Adipocyte (in vitro differentiated cells): ENCODE data around the gene STK16.
"Not testable (repeated sequence)": the region's sequence is repeated elsewhere in the genome, so short reads cannot be mapped to it uniquely, and the experiment has no call there.

Source experiments
- DNase-seq: peaks from one replicate; pipeline ENCODE4 v3.0.0-alpha.2; 2015; ENCODE audit warnings: low read depth
- H3K27me3 ChIP-seq: replicated peaks from 2 replicates; pipeline ENCODE4 v1.7.0; 2013; ENCODE audit warnings: mild to moderate bottlenecking, low read length, moderate library complexity; ENCODE audit not compliant: control insufficient read depth, insufficient read depth
- H3K36me3 ChIP-seq: 2 replicates; pipeline ENCODE4 v1.7.0; 2013; ENCODE audit warnings: low read length, mild to moderate bottlenecking, moderate library complexity; ENCODE audit not compliant: control insufficient read depth, insufficient read depth, severe bottlenecking
- H3K4me1 ChIP-seq: 2 replicates; pipeline ENCODE4 v1.7.0; 2013; ENCODE audit warnings: mild to moderate bottlenecking, low read length, moderate library complexity; ENCODE audit not compliant: control insufficient read depth, insufficient read depth
- H3K4me3 ChIP-seq: 2 replicates; pipeline ENCODE4 v1.7.0; 2013; ENCODE audit warnings: mild to moderate bottlenecking, low read length, moderate library complexity
- H3K9ac ChIP-seq: 2 replicates; pipeline ENCODE4 v1.7.0; 2013; ENCODE audit warnings: mild to moderate bottlenecking, low read length, moderate library complexity
- H3K9me3 ChIP-seq: 2 replicates; pipeline ENCODE4 v1.7.0; 2013; ENCODE audit warnings: mild to moderate bottlenecking, low read length, moderate library complexity; ENCODE audit not compliant: control insufficient read depth

STK16 gene, protein sequence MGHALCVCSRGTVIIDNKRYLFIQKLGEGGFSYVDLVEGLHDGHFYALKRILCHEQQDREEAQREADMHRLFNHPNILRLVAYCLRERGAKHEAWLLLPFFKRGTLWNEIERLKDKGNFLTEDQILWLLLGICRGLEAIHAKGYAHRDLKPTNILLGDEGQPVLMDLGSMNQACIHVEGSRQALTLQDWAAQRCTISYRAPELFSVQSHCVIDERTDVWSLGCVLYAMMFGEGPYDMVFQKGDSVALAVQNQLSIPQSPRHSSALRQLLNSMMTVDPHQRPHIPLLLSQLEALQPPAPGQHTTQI

GRCh38 chr2:219245148-219245898 lies at the start of gene STK16, which contains the start of gene GLB1L:
Gene STK16 (plus strand): TSS chr2:219245479. CDS start chr2:219246000, 521 bp downstream.
Gene GLB1L (minus strand): TSS chr2:219245444. CDS start chr2:219243573, 1,871 bp downstream.
- Histone ChIP-seq H3K9me3 (no peaks in the 10 kb centered on the region), H3K9ac (peak within 1 kb of the TSS; percentile 96), H3K4me3 (peak within 1 kb of the TSS; percentile 93), H3K4me1 (peaks cover 45% of the 10 kb centered on the region), H3K36me3 (peaks cover 11% of the 10 kb centered on the region), H3K27me3 (no peaks in the 10 kb centered on the region)
- DNase-seq, result peak; percentile 97

- no peak for DNase-seq
Observed at GRCh38 chr2:219197388-219197787, 47.9 kb upstream of the STK16 start.

DNA sequence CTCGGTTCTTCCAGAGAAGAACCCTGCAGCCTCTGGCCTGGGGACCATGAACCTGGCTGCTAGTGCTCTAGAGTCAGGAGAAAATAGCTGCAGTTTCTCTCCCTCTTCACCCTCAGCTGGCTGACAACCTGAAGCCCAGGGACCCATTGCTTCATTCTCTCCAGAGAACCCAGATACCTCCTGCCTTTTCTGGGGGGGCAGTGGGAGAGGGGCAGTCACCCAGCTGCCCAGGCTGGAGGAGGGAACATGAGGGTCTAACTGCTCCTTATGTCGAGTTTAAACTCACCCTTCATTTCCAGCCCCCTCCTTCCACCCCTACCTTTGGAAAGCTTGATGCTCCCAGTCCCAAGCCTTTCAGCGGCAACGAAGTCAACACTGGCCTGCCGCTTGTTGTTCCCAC lies 46.3 kb upstream of the STK16 start:
- H3K36me3 ChIP-seq, result no peaks in the 10 kb centered on the region
- no peaks in the 10 kb centered on the region for H3K9me3 ChIP-seq
- peaks cover 8% of the 10 kb centered on the region for H3K27me3 ChIP-seq
- no peak for DNase-seq
- H3K4me1 ChIP-seq, result peaks cover 6% of the 10 kb centered on the region
- no peak overlapping the region for H3K9ac ChIP-seq
- no peak overlapping the region for H3K4me3 ChIP-seq

More at GRCh38 chr2:219197388-219197787, 47.9 kb upstream of the STK16 start:
- H3K4me3 ChIP-seq, result no peak overlapping the region
- peaks cover 6% of the 10 kb centered on the region for H3K4me1 ChIP-seq
- no peak overlapping the region for H3K9ac ChIP-seq
- peaks cover 8% of the 10 kb centered on the region for H3K27me3 ChIP-seq
- H3K9me3 ChIP-seq, result no peaks in the 10 kb centered on the region
- no peaks in the 10 kb centered on the region for H3K36me3 ChIP-seq

DNA sequence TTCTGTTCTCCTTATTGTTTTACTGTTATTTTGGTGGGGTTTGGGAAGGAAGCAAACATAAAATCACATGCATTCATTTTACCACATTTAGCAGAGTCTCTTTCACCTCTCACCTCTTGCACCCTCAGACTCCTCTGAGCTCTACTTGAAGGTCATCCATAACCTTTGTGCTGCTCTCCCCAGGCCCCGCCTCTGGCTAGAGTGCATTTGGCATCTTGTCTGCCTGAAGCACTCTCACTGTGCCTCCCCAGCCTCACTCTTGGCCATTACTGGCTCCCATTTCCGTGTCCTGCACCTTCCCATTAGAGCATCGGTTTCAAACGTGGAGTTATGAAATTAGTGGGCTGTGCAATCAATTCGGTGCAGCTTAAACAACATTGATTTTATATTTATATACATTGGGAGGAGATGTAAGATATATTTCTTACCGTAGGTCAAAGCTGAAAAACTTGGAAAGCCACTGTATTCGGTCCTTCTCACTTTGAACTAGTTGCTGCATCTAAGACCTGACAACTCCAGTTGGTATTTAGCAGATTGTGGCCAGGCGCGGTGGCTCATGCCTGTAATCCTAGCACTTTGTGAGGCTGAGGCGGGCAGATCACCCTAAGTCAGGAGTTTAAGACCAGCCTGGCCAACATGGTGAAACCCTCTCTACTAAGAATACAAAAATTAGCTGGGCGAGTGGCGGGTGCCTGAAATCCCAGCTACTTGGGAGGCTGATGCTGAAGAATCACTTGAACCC lies 45.6 kb upstream of the STK16 start:
- no peak overlapping the region for H3K4me3 ChIP-seq
- H3K9ac ChIP-seq, result no peak overlapping the region
- H3K4me1 ChIP-seq, result peaks cover 6% of the 10 kb centered on the region
- H3K36me3 ChIP-seq, result no peaks in the 10 kb centered on the region
- H3K9me3 ChIP-seq, result no peaks in the 10 kb centered on the region
- peaks cover 8% of the 10 kb centered on the region for H3K27me3 ChIP-seq
- no peak for DNase-seq

- not testable (repeated sequence) for H3K9ac ChIP-seq, H3K36me3 ChIP-seq, H3K9me3 ChIP-seq, H3K4me1 ChIP-seq, H3K4me3 ChIP-seq, DNase-seq, H3K27me3 ChIP-seq
Observed at GRCh38 chr2:219200502-219201326, 44.6 kb upstream of the STK16 start.

DNA sequence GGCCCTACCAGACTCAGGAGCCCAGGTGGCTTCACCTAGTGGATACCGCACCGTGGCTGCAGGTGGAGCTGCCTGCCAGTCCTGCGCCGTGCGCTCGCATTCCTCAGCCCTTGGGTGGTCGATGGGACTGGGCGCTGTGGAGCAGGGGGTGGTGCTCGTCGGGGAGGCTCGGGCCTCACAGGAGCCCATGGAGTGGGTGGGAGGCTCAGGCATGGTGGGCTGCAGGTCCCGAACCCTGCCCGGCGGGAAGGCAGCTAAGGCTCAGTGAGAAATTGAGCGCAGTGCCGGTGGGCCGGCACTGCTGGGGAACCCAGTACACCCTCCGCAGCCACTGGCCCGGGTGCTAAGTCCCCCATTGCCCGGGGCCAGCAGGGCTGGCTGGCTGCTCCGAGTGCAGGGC lies 43.9 kb upstream of the STK16 start:
- H3K9me3 ChIP-seq, H3K36me3 ChIP-seq, H3K9ac ChIP-seq, DNase-seq, H3K4me3 ChIP-seq, H3K27me3 ChIP-seq: not testable (repeated sequence)
- H3K4me1 ChIP-seq, result peaks cover 11% of the 10 kb centered on the region

DNA sequence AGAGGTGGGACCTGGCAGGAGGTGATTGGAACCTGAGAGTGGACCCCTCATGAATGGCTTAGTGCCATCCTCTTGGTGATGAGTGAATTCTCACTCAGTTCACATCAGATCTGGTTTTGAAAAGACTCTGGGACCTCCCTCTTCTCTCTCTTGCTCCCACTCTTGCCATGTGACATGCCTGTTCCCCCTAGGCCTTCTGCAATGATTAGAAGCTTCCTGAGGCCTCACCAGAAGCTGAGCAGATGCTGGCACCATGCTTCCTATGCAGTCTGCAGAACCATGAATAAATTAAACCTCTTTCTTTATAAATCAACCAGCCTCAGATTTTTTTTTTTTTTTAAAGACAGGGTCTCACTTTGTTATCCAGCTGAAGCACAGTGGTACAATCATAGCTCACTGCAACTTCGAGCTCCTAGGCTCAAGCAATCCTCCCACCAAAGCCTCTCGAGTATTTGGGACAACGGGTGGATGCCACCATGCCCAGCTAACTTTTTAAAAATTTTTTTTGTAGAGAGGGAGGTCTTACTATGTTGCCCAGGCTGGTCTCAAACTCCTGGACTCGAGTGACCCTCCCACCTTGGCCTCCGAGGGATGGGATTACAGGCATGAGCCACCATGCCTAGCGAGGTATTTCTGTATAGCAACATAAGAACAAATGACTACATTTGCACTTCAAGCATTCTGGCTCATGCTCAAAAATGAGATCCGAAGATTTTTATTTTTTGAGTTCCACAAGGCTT lies 40.7 kb upstream of the STK16 start:
- H3K36me3 ChIP-seq, result peaks cover 11% of the 10 kb centered on the region
- no peak for DNase-seq

GRCh38 chr2:219205165-219205538 lies 40.1 kb upstream of the STK16 start:
- H3K36me3 ChIP-seq, result peaks cover 16% of the 10 kb centered on the region
- no peak overlapping the region for H3K9ac ChIP-seq
- no peak for DNase-seq
- no peak overlapping the region for H3K4me3 ChIP-seq
- no peaks in the 10 kb centered on the region for H3K9me3 ChIP-seq
- H3K27me3 ChIP-seq, result no peaks in the 10 kb centered on the region
- H3K4me1 ChIP-seq, result peaks cover 17% of the 10 kb centered on the region

More for the DNA sequence above, 40.7 kb upstream of the STK16 start:
- Histone ChIP-seq H3K9ac (no peak overlapping the region), H3K27me3 (no peaks in the 10 kb centered on the region), H3K4me1 (peaks cover 20% of the 10 kb centered on the region), H3K9me3 (no peaks in the 10 kb centered on the region), H3K4me3 (no peak overlapping the region)

DNA sequence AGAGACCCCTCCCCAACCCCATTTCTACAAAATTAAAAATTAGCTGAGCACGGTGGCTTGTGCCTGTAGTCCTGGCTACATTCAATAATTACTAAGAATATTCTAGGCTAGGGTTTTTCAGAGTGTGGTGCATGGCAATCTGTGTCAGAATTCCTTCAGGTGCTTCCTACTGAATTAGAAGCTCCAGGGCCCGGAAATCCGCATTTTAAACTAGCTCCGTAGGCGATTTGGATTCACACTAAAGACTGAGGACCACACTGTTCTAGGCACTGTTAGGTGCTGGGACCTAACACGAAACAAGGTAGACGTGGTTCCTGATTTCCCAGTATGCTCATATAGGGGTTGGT lies 39.3 kb upstream of the STK16 start:
- Histone ChIP-seq H3K9ac (peak overlapping the region; percentile 93), H3K9me3 (no peaks in the 10 kb centered on the region), H3K4me1 (peaks cover 17% of the 10 kb centered on the region), H3K27me3 (no peaks in the 10 kb centered on the region), H3K36me3 (peaks cover 24% of the 10 kb centered on the region), H3K4me3 (peak overlapping the region; percentile 88)
- no peak for DNase-seq

DNA sequence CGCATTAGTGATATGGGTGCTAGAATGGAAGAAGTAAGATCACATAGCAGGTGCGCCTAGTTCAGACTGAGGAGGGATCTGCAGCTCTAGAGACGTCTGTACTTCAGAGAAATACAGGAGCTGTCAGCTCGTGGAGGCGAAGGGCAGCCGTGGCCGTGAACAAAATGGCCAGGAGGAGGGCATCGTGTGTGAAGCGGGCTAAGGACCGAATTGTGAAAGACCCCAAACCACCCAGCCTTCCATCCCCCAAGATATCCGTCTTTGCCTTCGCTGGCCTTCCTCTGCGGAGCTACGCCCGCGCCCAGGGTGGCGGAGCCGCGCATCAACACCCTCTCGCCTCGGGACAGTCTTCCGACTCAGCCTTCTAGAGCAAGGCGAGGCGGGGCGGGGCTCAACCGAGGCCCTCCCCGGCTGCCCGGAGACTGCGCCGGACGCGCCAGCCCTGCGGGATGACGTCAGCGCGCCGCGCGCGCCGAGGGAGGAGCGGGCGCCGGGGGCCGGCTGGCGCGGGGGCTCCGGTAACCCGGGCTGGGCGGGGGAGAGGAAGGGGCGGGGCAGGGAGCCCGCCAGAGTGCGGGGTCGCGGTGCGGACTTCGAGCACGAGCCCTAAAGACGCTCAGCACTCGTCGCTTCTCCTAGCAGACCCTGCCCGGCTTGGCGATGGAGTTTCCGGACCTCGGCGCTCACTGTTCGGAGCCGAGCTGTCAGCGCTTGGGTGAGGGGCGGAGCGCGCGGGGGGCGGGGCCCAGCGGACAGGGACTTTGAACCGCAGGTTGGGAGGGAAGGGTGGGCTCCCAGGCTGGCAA lies 38.7 kb upstream of the STK16 start, which contains the start of gene ZFAND2B:
Gene ZFAND2B, plus strand, starts transcription at position 455 of the 806 bp plus-strand sequence. Its CDS starts 206 bp downstream, at position 661.
- peak; percentile 98 for DNase-seq
- no peaks in the 10 kb centered on the region for H3K9me3 ChIP-seq
- H3K36me3 ChIP-seq, result peaks cover 27% of the 10 kb centered on the region
- peaks cover 17% of the 10 kb centered on the region for H3K4me1 ChIP-seq
- H3K27me3 ChIP-seq, result no peaks in the 10 kb centered on the region
- H3K4me3 ChIP-seq, result peak within 1 kb of the TSS; percentile 88
- peak within 1 kb of the TSS; percentile 93 for H3K9ac ChIP-seq
